IPS-18a (cell line): ENCODE data around the gene ZNF512.
"Not testable (repeated sequence)": the region's sequence is repeated elsewhere in the genome, so short reads cannot be mapped to it uniquely, and the experiment has no call there.

ENCODE experiments used
- H3K27ac ChIP-seq: one replicate; pipeline ENCODE4 v1.5.1; 2013; ENCODE audit warnings: low read length
- H3K27me3 ChIP-seq: one replicate; pipeline ENCODE4 v1.6.1; 2013; ENCODE audit warnings: mild to moderate bottlenecking, low read length; ENCODE audit not compliant: control insufficient read depth, insufficient read depth
- H3K36me3 ChIP-seq: one replicate; pipeline ENCODE4 v1.6.1; 2013; ENCODE audit warnings: low read depth, low read length; ENCODE audit not compliant: control insufficient read depth
- H3K4me1 ChIP-seq: one replicate; pipeline ENCODE4 v1.6.1; 2013; ENCODE audit warnings: low read depth, low read length; ENCODE audit not compliant: control insufficient read depth
- H3K4me3 ChIP-seq: one replicate; pipeline ENCODE4 v1.5.1; 2013; ENCODE audit warnings: low read length
- H3K9ac ChIP-seq: one replicate; pipeline ENCODE4 v1.6.1; 2013; ENCODE audit warnings: mild to moderate bottlenecking, low read length, moderate library complexity
- H3K9me3 ChIP-seq: one replicate; pipeline ENCODE4 v1.6.1; 2013; ENCODE audit warnings: low read depth, low read length; ENCODE audit not compliant: control insufficient read depth

Gene ZNF512

DNA sequence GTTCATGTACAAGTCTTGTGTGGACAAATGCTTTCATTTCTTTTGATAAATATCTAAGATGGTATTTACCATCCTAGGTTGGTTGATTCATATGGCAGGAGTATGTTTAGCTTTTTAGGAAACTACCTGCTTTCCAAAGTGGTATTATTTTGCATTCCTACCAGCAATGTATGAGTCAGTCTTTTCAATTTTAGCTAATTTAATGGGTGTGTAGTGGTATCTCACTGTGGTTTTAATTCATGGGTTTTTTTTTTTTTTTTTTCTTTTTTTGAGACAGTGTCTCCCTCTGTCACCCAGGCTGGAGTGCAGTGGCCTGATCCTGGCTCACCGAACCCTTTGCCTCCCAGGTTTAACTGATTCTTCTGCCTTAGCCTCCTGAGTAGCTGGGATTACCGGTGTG, 4.2 kb downstream of the ZNF512 start:
- Histone ChIP-seq H3K27ac (no peak overlapping the region), H3K4me1 (peaks cover 5% of the 10 kb centered on the region), H3K36me3 (no peaks in the 10 kb centered on the region), H3K27me3 (peaks cover 2% of the 10 kb centered on the region), H3K4me3 (no peak overlapping the region), H3K9ac (no peak overlapping the region), H3K9me3 (no peaks in the 10 kb centered on the region)

DNA sequence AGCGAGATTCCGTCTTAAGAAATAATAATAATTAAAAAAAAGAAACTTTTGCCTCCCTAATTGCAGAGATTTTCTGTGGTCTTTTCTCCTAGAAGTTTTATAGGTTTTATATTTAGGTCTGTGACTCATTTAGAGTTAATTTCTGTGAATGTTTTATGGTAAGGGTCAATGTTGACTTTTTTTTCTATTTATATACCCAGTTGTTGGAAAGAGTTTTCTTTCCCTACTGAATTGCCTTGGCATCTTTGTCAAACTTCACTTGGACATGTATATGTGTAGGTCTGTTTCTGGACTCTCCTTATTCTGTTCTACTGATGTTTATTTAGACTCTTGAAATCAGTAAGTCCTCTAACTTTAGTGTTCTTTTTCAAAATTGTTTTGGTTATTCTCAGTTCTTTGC, 5.5 kb downstream of the ZNF512 start:
- Histone ChIP-seq H3K9ac (no peak overlapping the region), H3K4me1 (peaks cover 5% of the 10 kb centered on the region), H3K27ac (no peak overlapping the region), H3K36me3 (no peaks in the 10 kb centered on the region), H3K4me3 (no peak overlapping the region), H3K27me3 (no peaks in the 10 kb centered on the region), H3K9me3 (peaks cover 1% of the 10 kb centered on the region)

DNA sequence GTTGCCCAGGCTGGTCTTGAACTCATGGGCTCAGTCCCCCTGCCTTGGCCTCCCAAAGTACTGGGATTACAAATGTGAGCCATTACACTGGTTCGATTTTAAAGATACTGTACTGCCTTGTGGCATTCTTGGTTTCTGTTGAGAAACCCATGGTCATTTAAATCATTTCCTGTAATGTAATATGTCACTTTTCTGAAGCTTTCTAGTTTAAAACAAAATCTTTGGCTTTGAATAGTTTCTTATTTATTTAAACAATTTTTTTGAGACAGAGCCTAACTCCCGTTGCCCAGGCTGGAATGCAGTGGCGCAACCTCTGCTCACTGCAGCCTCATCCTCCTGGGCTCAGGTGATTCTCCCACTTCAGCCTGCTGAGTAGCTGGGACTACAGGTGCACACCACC, 8.9 kb downstream of the ZNF512 start:
- H3K27ac ChIP-seq: no peak overlapping the region
- H3K9me3 ChIP-seq: peaks cover 8% of the 10 kb centered on the region
- no peaks in the 10 kb centered on the region for H3K4me1 ChIP-seq
- H3K9ac ChIP-seq: no peak overlapping the region
- no peaks in the 10 kb centered on the region for H3K27me3 ChIP-seq
- H3K36me3 ChIP-seq: no peaks in the 10 kb centered on the region
- H3K4me3 ChIP-seq: no peak overlapping the region

DNA sequence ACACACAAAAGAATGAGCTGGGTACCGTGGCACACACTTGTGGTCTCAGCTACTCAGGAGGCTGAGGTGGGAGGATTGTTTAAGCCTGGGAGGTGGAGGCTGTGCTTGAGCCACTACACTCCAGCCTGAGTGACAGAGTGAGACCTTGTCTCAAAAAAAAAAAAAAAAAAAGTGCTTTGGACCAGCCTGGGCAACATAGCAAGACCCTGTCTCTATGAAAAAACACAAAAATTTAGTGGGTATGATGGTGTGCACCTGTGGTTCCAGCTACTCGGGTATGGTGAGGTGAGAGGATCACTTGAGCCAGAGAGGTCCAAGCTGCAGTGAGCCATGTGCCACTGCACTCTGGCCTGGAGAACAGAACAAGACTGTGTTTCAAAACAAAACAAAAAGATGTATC, 10.4 kb downstream of the ZNF512 start:
- H3K4me3 ChIP-seq: no peak overlapping the region
- H3K9me3 ChIP-seq: peaks cover 8% of the 10 kb centered on the region
- no peak overlapping the region for H3K9ac ChIP-seq
- H3K36me3 ChIP-seq: no peaks in the 10 kb centered on the region
- no peak overlapping the region for H3K27ac ChIP-seq
- no peaks in the 10 kb centered on the region for H3K4me1 ChIP-seq
- H3K27me3 ChIP-seq: no peaks in the 10 kb centered on the region

DNA sequence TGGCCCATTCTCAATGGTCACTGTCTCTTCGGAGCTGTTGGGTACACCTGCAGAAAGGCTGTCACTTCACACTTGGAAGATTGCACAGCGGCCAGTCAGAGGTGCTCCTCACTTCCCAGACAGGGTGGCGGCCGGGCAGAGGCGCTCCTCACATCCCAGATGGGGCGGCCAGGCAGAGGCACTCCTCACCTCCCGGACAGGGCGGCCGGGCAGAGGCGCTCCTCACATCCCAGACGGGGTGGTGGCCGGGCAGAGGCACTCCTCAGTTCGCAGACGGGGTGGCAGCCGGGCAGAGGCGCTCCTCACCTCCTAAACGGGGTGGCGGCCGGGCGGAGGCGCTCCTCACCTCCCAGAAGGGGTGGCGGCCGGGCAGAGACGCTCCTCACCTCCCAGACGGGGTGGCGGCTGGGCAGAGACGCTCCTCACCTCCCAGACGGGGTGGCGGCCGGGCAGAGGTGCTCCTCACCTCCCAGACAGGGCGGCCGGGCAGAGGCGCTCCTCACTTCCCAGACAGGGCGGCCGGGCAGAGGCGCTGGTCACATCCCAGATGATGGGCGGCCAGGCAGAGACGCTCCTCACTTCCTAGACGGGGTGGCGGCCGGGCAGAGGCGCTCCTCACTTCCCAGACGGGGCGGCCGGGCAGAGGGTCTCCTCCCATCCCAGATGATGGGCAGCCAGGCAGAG, 11.3 kb downstream of the ZNF512 start:
- not testable (repeated sequence) for H3K36me3 ChIP-seq, H3K27ac ChIP-seq, H3K9ac ChIP-seq, H3K9me3 ChIP-seq, H3K27me3 ChIP-seq, H3K4me3 ChIP-seq, H3K4me1 ChIP-seq

DNA sequence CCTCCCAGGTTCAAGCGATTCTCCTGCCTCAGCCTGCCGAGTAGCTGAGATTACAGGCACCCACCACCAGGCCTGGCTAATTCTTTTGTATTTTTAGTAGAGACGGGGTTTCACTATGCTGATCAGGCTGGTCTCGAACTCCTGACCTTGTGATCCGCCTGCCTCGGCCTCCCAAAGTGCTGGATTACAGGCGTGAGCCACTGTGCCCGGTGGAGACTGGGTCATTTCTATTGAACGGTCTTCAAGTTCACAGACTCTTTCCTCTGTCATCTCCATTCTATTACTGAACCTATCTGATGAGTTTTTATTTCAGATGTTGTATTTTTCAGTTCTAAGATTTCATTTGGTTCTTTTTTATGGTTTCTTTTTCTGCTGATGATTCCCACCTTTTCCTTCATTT, 12.6 kb downstream of the ZNF512 start:
- H3K4me1 ChIP-seq, H3K4me3 ChIP-seq, H3K27ac ChIP-seq, H3K9ac ChIP-seq, H3K36me3 ChIP-seq, H3K9me3 ChIP-seq, H3K27me3 ChIP-seq: not testable (repeated sequence)

DNA sequence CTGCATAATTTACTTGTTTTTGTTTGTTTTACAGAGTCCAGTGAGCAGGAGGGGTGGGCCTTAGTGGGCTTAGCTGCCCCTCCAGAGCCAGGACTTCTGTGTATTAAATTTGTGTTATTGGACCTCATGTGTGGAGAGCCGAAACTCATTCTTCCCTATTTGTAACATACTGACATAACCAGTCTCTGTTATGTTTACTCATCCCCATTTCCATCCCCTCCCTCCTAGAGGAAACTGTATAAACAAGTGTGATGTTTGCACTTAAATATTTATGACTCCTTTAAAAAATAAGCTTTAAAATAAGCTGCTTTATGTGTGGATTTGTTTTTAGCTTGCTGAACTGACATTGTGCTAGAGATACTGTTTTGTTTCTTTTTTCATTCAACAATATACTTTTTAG, 13.8 kb downstream of the ZNF512 start:
- H3K9me3 ChIP-seq: peaks cover 8% of the 10 kb centered on the region
- H3K27ac ChIP-seq: no peak overlapping the region
- no peaks in the 10 kb centered on the region for H3K4me1 ChIP-seq
- H3K9ac ChIP-seq: no peak overlapping the region
- no peak overlapping the region for H3K4me3 ChIP-seq
- peaks cover 12% of the 10 kb centered on the region for H3K36me3 ChIP-seq
- no peaks in the 10 kb centered on the region for H3K27me3 ChIP-seq

DNA sequence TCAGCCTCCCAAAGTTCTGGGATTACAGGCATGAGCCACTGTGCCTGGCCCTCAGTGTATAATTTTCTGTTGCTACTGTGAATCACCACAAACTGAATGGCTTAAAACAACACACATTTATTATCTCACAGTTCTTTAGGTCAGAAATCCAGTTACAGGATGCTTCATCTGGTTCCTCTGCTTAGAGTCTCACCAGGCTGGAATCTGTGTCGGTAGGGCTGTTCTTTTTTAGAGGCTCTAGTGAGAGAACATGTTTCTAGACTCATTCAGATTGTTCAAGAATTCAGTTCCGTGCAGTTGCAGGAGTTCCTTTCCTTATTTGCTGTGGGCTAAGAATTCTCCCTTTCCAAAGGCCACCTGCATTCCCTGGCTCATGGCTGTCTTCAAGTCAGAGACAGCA, 23.8 kb downstream of the ZNF512 start:
- no peak overlapping the region for H3K27ac ChIP-seq
- H3K36me3 ChIP-seq: peaks cover 41% of the 10 kb centered on the region
- H3K9me3 ChIP-seq: no peaks in the 10 kb centered on the region

DNA sequence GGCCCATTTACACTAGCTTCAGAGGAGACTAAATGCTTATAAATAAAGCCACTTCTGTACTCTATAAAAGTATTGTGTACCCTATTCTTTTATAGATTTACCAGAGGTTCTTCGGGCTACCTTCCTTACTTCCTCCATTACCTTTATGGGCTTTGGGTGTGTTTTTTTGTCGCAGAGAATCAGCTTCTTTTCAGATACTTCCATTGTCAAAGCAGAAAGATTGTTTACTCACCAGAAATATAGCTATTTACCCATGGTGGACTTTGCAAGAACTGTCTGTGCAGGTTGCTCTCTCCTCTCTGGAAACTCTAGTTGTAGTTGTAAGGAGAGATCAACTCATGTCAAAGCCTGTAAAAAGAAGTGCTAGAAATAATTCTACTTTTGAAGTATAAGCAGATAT, 31.1 kb downstream of the ZNF512 start:
- H3K4me1 ChIP-seq: no peaks in the 10 kb centered on the region
- peaks cover 42% of the 10 kb centered on the region for H3K36me3 ChIP-seq
- H3K9ac ChIP-seq: no peak overlapping the region
- H3K27ac ChIP-seq: no peak overlapping the region
- no peak overlapping the region for H3K4me3 ChIP-seq
- no peaks in the 10 kb centered on the region for H3K9me3 ChIP-seq
- H3K27me3 ChIP-seq: no peaks in the 10 kb centered on the region

More for the DNA sequence above, 23.8 kb downstream of the ZNF512 start:
- H3K4me3 ChIP-seq: no peak overlapping the region
- H3K27me3 ChIP-seq: no peaks in the 10 kb centered on the region
- H3K9ac ChIP-seq: no peak overlapping the region
- H3K4me1 ChIP-seq: no peaks in the 10 kb centered on the region

DNA sequence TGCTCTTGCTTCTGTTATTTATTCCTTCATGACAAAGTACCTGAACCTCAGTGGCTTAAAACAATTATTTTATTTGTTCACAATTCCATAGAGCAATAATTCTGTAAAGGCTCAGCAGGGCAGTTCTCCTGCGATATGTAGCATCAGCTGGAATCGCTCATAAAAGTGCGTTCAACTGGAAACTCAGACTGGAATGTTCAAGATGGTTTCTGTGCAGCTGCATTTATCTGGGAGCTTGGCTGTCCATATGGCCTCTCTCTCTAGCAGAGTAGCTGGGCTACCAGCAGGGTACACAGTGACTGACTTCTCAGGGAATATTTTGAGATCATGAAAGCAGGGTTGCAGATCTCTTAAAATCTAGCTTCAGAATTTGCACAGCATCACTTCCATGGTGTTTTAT, 32.5 kb downstream of the ZNF512 start:
- Histone ChIP-seq H3K9ac (no peak overlapping the region), H3K4me3 (no peak overlapping the region), H3K4me1 (no peaks in the 10 kb centered on the region), H3K9me3 (no peaks in the 10 kb centered on the region), H3K27ac (no peak overlapping the region), H3K27me3 (no peaks in the 10 kb centered on the region), H3K36me3 (peaks cover 46% of the 10 kb centered on the region)

DNA sequence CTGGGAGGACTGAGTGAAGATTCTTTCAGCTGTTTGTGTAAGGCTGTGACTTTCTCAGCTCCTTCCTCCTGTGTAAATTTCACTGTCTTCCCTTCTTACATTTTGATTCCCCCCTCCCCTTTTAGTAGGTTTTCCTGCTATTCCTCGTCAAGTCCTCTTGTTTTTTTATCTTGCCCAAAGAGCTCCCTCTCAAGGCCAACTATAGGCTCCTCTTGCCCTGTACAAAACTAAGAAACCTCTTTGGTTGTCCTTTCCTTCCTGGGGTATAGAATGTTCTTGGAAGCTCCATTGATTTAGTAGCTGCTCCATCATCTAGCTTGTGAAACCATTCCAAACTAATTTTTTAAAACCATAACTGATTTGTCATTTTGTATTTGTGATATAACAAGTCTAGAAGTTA, 38.7 kb downstream of the ZNF512 start:
- H3K9me3 ChIP-seq: no peaks in the 10 kb centered on the region
- H3K27ac ChIP-seq: no peak overlapping the region
- no peak overlapping the region for H3K9ac ChIP-seq
- no peak overlapping the region for H3K4me3 ChIP-seq
- H3K4me1 ChIP-seq: peaks cover 3% of the 10 kb centered on the region
- H3K27me3 ChIP-seq: no peaks in the 10 kb centered on the region
- H3K36me3 ChIP-seq: peaks cover 58% of the 10 kb centered on the region

DNA sequence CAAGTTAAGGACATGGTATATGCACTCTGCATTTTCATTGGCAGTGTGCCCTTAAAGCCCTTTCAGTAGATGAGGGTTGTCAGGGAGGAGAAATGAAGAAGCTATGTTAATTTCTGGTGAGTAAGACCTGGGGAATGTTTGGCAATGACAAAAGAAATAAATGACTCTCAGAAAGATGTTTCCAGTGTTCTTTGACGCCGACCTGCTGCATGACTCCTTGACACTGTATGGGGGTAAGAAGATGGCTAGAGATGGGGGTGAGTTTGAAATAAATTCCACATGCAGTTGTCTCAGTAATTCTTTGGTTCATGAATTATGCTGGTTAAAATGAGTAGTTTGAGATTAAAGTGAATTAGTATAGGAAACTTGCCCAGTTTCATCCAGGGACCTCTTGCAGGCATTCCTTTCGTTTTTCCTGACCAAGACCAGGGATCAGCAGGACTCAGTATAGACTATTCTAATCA, 40.1 kb downstream of the ZNF512 start:
- H3K9me3 ChIP-seq: no peaks in the 10 kb centered on the region
- H3K27me3 ChIP-seq: no peaks in the 10 kb centered on the region
- H3K27ac ChIP-seq: no peak overlapping the region
- H3K4me3 ChIP-seq: no peak overlapping the region
- H3K9ac ChIP-seq: no peak overlapping the region
- peaks cover 4% of the 10 kb centered on the region for H3K4me1 ChIP-seq
- peaks cover 46% of the 10 kb centered on the region for H3K36me3 ChIP-seq
